ENCODE data around the gene NEU3. TPM values are rescaled to one million over a fixed set of nuclear protein-coding genes. Genes with fewer than 3 reads are reported as not detected.
"Not testable (repeated sequence)": the region's sequence is repeated elsewhere in the genome, so short reads cannot be mapped to it uniquely, and the experiment has no call there.

Gene NEU3
- total RNA-seq, 2 experiments from 2014 or later, result 13.6 to 17.3 TPM

DNA sequence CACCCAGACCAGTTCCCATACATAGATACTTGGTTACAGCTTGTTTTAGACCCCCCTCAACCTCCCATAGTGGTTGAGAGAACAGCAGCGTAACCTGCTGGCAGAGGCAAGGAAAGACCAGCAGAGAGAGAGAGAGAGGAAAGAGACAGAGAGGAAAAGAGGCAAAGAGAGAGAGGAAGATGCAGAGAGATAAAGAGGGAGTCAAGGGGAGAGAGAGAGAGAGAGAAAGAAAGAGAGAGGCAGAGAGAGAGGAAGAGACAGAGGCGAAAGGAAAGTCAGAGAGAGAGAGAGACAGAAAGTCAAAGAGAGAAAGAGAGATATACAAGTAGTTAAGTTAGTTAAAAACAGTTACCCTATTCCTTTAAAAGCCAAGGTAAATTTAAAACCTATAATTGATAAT is 52.5 kb downstream of the NEU3 start:
- ATAC-seq (ENCODE audit: low read depth) (no peak), DNase-seq (no peak)
- Mint-ChIP-seq H3K4me1 (no peaks in the 10 kb centered on the region), H3K9me3 (peaks cover 2% of the 10 kb centered on the region), H3K36me3 (peaks cover 2% of the 10 kb centered on the region), H3K4me3 (no peak overlapping the region), H3K27ac (no peak overlapping the region), H3K27me3 (peaks cover 17% of the 10 kb centered on the region)
- POLR2A ChIA-PET, result no interaction called here

DNA sequence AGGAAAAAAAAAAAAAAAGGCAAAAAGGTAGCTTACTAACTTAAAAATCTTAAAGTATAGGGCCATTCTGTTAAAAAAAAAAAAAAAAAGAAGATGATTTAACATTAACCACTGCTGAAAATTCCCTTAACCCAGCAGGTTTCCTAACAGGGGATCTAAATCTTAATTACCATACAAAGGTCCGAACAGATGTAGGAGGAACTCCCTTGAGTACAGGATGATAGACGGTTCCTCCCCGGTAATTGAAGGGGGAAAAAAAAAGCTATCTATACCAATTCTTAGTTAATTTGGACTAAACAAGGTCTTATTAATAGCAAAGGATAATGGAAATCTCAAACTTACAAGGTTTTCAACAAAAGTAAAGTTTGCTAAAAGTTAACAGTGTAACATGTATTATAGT is 53.1 kb downstream of the NEU3 start:
- H3K27ac Mint-ChIP-seq; ATAC-seq (ENCODE audit: low read depth); DNase-seq; H3K4me3 Mint-ChIP-seq; H3K4me1 Mint-ChIP-seq; POLR2A ChIA-PET; H3K36me3 Mint-ChIP-seq; H3K9me3 Mint-ChIP-seq: not testable (repeated sequence)
- H3K27me3 Mint-ChIP-seq, result peaks cover 17% of the 10 kb centered on the region

DNA sequence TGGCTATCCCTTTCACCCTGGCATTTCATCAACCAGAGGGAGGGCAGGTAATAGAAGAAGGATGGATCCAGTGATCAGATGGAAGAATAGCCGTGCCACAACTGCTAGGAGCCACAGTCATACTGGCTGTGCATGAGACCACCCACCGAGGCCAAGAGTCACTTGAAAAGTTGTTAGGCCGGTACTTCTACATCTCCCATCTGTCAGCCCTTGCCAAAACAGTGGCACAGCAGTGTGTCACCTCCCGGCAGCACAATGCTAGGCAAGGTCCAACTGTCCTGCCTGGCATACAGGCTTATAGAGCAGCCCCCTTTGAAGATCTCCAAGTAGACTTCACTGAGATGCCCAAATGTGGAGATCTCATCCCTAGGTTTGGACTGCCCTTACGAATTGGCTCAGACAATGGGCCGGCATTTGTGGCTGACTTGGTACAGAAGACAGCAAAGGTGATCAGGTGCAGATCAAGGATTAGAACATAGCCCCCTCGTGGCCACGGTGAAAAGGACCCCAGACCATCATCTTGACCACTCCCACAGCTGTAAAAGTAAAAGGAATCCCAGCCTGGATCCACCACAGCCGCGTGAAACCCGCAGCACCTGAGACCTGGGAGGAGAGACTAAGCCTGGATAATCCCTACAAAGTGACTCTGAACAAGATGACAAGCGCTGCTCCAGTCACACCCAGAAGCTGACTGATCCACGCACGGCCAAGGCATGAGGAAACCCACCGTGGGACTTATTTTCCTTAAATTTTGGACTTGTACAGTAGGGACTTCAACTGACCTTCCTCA is 55.8 kb downstream of the NEU3 start:
- peaks cover 23% of the 10 kb centered on the region for H3K27me3 Mint-ChIP-seq
- H3K4me1 Mint-ChIP-seq; DNase-seq; H3K36me3 Mint-ChIP-seq; H3K27ac Mint-ChIP-seq; ATAC-seq (ENCODE audit: low read depth); H3K9me3 Mint-ChIP-seq; POLR2A ChIA-PET; H3K4me3 Mint-ChIP-seq: not testable (repeated sequence)

DNA sequence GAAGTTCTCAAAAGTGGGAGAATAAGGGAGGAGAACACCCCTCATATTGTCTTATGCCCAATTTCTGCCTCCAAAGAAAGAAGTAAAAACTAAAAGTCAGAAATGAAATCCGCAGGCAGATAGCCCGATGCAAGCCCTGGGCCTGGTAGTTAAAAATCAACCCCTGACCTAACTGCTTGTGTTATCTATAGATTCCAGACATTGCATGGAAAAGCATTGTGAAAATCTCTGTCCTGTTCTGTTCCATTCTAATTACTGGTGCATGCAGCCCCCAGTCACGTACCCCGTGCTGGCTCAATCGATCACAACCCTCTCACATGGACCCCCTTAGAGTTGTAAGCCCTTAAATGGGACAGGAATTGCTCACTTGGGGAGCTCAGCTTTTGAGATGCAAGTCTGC is 57.9 kb downstream of the NEU3 start:
- H3K4me3 Mint-ChIP-seq; ATAC-seq (ENCODE audit: low read depth); H3K27ac Mint-ChIP-seq; H3K9me3 Mint-ChIP-seq; H3K36me3 Mint-ChIP-seq; H3K4me1 Mint-ChIP-seq; DNase-seq; POLR2A ChIA-PET: not testable (repeated sequence)
- H3K27me3 Mint-ChIP-seq, result peaks cover 20% of the 10 kb centered on the region

DNA sequence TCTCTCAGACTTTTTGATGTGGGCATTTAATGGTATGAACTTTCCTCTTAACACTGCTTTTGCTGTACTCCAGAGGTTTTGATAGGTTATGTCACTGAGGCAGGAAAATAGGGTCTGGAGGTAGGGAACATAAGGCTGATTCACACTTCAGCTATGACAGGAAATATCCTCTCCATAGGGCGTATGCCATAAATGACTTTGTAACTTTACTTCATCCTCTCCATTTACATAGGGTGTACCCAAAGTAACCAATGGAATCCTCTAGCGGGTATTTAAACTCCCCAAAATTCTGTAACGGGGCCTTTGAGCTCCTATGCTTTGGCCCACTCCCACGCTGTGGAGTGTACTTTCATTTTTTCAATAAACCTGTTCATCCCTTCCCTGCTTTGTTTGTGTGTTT is 58.5 kb downstream of the NEU3 start:
- Mint-ChIP-seq H3K4me3 (no peak overlapping the region), H3K36me3 (no peaks in the 10 kb centered on the region), H3K9me3 (no peaks in the 10 kb centered on the region), H3K4me1 (peaks cover 2% of the 10 kb centered on the region), H3K27me3 (peaks cover 16% of the 10 kb centered on the region), H3K27ac (no peak overlapping the region)
- DNase-seq (no peak), ATAC-seq (ENCODE audit: low read depth) (no peak)
- POLR2A ChIA-PET, result no interaction called here

DNA sequence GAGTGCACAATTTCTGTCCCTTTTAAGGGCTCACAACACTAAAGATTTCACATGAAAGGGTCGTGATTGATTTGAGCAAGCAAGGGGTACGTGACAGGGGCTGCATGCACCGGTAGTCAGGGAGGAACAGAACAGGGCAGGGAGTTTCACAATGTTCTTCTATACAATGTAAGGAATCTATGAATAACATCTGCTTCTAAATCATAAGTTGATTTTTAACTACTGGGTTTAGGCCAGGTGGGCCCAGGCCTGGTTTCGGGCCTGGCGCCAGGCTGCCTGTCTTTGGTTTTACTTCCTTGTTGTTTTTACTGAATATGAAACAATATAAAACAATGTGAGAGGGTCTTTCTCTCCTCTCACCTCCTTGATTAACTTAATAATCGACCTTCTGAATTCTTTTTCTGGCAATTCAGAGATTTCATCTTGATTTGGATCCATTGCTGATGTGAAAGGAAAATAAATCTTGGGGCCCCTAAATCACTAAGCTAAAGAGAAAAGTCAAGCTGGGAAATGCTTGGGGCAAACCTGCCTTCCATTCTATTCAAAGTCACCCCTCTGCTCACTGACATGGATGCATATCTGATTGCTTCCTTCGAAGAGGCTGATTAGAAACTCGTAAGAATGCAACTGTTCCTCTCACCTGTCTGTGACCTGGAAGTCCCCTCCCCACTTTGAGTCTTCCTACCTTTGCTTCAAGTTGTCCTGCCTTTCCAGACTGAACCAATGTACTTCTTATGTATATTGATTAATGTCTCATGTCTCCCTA is 61.0 kb downstream of the NEU3 start:
- POLR2A ChIA-PET; DNase-seq; H3K4me1 Mint-ChIP-seq; H3K4me3 Mint-ChIP-seq; H3K9me3 Mint-ChIP-seq; H3K36me3 Mint-ChIP-seq; ATAC-seq (ENCODE audit: low read depth); H3K27ac Mint-ChIP-seq: not testable (repeated sequence)
- peaks cover 23% of the 10 kb centered on the region for H3K27me3 Mint-ChIP-seq

DNA sequence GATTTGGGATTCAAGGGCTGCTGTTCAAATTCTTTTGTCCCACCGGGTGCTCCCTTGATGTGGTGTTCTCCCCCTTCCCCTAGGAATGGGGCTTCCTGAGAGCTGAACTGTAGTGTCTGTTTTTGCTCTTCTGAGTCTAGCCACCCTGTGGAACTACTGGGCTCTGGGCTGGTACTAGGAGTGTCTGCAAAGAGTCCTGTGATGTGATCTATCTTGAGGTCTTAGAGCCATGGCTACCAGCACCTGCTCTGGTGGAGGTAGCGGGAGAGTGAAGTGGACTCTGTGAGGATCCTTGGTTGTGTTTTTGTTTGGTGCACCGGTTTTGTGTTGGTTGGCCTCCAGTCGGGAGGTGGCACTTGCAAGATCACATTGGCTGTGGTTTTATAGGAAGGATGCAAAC is 61.8 kb downstream of the NEU3 start:
- peaks cover 4% of the 10 kb centered on the region for H3K9me3 Mint-ChIP-seq
- H3K4me1 Mint-ChIP-seq, result peaks cover 2% of the 10 kb centered on the region
- no peak overlapping the region for H3K4me3 Mint-ChIP-seq
- H3K36me3 Mint-ChIP-seq, result peaks cover 2% of the 10 kb centered on the region
- DNase-seq (no peak), ATAC-seq (ENCODE audit: low read depth) (no peak)
- no peak overlapping the region for H3K27ac Mint-ChIP-seq
- POLR2A ChIA-PET, result no interaction called here
- H3K27me3 Mint-ChIP-seq, result peaks cover 23% of the 10 kb centered on the region

DNA sequence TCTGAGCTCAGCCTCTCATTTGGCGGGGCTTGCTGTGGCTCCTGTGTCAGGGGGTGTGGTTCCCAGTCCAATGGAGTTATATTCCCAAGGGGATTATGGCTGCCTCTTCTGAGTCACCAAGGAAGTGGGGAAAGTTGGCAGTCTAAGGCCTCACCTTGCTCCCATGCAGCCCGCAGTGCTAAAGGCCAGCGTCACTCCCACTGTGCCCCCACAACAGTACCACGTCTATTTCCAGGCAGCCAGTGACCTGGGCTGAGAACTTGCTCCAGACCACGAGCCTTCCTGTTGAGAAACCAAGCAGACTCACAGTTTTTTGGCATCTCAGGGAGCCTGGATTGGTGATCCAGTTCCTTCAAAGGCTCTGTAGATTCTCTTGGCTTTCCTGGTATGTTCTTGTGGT is 62.3 kb downstream of the NEU3 start:
- peaks cover 2% of the 10 kb centered on the region for H3K36me3 Mint-ChIP-seq
- peaks cover 23% of the 10 kb centered on the region for H3K27me3 Mint-ChIP-seq
- ATAC-seq (ENCODE audit: low read depth) (no peak), DNase-seq (no peak)
- H3K4me3 Mint-ChIP-seq, result no peak overlapping the region
- H3K4me1 Mint-ChIP-seq, result peaks cover 2% of the 10 kb centered on the region
- POLR2A ChIA-PET, result no interaction called here
- no peak overlapping the region for H3K27ac Mint-ChIP-seq
- peaks cover 4% of the 10 kb centered on the region for H3K9me3 Mint-ChIP-seq

DNA sequence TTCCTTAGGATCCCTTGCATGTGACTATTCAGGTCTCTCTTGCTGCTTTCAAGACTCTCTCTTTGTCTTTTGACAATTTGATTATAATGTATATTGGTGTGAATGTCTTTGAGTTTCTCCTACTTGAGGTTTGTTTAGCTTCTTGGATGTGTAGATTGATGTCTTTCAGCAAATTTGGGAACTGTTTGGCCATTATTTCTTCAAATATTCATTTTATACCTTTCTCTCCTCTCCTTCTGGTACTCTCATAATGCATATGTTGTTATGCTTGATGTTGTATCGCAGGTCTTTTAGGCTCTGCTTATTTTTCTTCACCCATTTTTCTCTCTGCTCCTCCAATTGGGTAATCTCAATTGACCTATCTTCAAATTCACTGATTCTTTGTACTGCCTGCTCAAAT is 63.7 kb downstream of the NEU3 start:
- POLR2A ChIA-PET, result no interaction called here
- ATAC-seq (ENCODE audit: low read depth) (no peak), DNase-seq (no peak)
- peaks cover 4% of the 10 kb centered on the region for H3K9me3 Mint-ChIP-seq
- H3K36me3 Mint-ChIP-seq, result peaks cover 2% of the 10 kb centered on the region
- H3K4me1 Mint-ChIP-seq, result peaks cover 2% of the 10 kb centered on the region
- no peak overlapping the region for H3K27ac Mint-ChIP-seq
- peaks cover 21% of the 10 kb centered on the region for H3K27me3 Mint-ChIP-seq
- no peak overlapping the region for H3K4me3 Mint-ChIP-seq

DNA sequence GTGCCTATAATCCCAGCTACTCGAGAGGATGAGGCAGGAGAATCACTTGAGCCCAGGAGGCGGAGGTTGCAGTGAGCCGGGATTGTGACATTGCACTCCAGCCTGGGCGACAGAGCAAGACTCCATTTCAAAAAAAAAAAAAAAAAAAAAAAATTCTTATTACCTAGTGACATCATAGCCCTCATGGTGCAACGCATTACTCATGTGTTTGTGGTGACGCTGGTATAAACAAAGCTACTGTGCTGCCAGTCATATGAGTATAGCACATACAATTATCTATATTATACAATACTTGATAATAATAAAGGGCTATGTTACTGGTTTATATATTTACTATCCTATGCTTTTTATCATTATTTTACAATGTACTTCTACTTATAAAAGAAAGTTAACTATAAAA is 66.8 kb downstream of the NEU3 start:
- Mint-ChIP-seq H3K36me3 (peaks cover 2% of the 10 kb centered on the region), H3K4me1 (peaks cover 2% of the 10 kb centered on the region), H3K4me3 (no peak overlapping the region), H3K27ac (no peak overlapping the region), H3K27me3 (peaks cover 27% of the 10 kb centered on the region), H3K9me3 (peaks cover 5% of the 10 kb centered on the region)
- no peak for DNase-seq
- no peak for ATAC-seq (ENCODE audit: low read depth)
- POLR2A ChIA-PET, result no interaction called here

DNA sequence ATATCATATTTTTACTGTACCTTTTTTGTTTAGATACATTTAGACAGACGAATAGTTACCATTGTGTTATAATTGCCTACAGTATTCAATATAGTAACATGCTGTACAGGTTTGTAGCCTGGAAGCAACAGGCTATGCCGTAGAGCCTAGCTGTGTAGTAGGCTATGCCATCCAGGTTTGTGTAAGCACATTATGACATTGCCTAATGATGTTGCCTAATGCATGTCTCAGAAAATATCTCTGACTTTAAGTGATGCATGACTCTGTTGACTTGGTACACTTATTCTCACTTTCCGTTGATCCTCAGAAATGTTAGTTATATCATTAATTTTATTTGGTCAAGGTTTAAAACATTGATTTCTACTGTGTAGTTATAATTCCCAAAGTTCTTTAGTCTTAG is 68.1 kb downstream of the NEU3 start:
- POLR2A ChIA-PET, result no interaction called here
- no peak for ATAC-seq (ENCODE audit: low read depth)
- Mint-ChIP-seq H3K9me3 (peaks cover 5% of the 10 kb centered on the region), H3K27me3 (peaks cover 25% of the 10 kb centered on the region), H3K36me3 (peaks cover 2% of the 10 kb centered on the region), H3K4me1 (no peaks in the 10 kb centered on the region), H3K27ac (no peak overlapping the region), H3K4me3 (no peak overlapping the region)
- no peak for DNase-seq

DNA sequence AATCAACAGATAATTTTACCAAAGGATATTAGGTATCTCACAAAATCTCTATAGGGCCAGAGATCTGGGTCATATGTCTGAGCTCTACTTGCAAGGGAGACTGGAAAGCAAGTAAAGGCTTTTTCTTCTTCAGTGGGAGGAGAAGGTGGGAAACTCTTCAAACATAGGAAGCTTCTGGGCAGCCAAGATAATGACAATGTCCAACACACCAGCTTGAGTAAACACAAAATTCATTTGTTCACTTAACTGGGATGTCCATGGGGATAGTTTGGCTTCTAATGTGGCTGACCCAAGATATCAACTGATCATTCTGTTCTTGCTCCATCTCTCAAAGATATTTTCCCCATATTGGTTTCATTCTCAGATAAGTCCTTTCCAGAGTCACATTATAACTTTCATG is 70.6 kb downstream of the NEU3 start:
- H3K27ac Mint-ChIP-seq, result no peak overlapping the region
- no peak for DNase-seq
- ATAC-seq (ENCODE audit: low read depth), result no peak
- H3K4me3 Mint-ChIP-seq, result no peak overlapping the region
- H3K27me3 Mint-ChIP-seq, result peaks cover 16% of the 10 kb centered on the region
- peaks cover 2% of the 10 kb centered on the region for H3K9me3 Mint-ChIP-seq
- H3K36me3 Mint-ChIP-seq, result no peaks in the 10 kb centered on the region
- H3K4me1 Mint-ChIP-seq, result no peaks in the 10 kb centered on the region
- POLR2A ChIA-PET, result no interaction called here

DNA sequence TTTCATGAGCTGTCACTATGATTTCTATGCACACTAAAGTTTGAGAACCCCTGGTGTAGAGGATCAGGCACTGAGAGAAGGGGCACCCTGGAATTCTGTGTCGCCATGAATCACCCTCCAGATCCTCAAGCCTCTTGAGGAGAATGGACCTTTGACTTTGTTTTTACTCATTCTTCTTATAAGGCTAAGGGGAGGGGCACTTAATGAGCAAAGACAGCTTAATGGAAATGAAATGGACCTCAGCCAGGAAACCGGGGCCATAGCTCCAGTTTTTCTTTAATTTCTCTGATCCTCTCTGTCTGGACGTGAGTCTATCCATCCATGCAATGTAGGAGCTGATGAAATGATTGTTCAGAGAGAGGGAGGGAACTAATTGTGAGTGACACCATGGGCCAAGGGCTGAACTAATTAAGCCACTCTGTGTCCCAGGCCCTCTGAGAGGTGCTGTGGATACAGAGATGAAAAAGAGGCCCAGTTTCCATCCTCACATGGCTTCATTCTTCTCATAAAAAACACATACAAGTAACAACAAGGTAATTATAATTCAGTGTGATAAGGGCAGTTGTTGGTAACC is 75.1 kb downstream of the NEU3 start:
- POLR2A ChIA-PET, result no interaction called here
- no peak for ATAC-seq (ENCODE audit: low read depth)
- H3K9me3 Mint-ChIP-seq, result peaks cover 2% of the 10 kb centered on the region
- no peaks in the 10 kb centered on the region for H3K4me1 Mint-ChIP-seq
- H3K4me3 Mint-ChIP-seq, result no peak overlapping the region
- no peaks in the 10 kb centered on the region for H3K36me3 Mint-ChIP-seq
- no peak for DNase-seq
- H3K27me3 Mint-ChIP-seq, result peaks cover 32% of the 10 kb centered on the region
- no peak overlapping the region for H3K27ac Mint-ChIP-seq

DNA sequence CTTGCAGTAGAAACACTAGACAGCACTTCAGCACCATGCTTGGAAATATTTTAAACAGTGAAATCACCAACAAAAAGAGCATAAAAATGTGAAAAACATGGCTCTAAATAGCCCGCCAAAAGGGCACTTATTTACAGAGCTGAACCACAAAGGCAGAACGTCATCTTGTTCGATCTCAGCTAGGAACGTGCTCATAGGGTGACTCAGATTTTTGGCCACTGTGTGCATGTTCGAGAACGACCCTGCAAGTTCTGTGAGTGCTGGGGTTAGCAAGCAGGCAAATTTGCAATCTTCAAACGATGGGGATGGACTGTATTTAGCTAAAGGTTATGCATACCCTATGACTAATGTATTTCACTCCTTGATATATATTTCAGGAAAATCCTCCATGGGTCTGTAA is 77.3 kb downstream of the NEU3 start:
- Mint-ChIP-seq H3K36me3 (no peaks in the 10 kb centered on the region), H3K27me3 (peaks cover 42% of the 10 kb centered on the region), H3K4me3 (no peak overlapping the region), H3K27ac (no peak overlapping the region), H3K4me1 (no peaks in the 10 kb centered on the region), H3K9me3 (no peaks in the 10 kb centered on the region)
- DNase-seq, result no peak
- no peak for ATAC-seq (ENCODE audit: low read depth)
- POLR2A ChIA-PET, result no interaction called here

Measured in activated naive CD8-positive, alpha-beta T cell treated with anti-CD3 and anti-CD28 coated beads, Interleukin-2, amount 10 ng/mL, durations not matched to agents 7 days and 5 days (primary cell).